GM23338 (cell line): ENCODE results near the gene NOL3. TPM values are rescaled to one million over a fixed set of nuclear protein-coding genes. Genes with fewer than 3 reads are reported as not detected.

Experiments used
- ATAC-seq: fragments of 200-7000 bp; cut with Tn5 transposase; 3 replicates; pipeline ENCODE4 v1.9.1; 2020
- DNase-seq: peaks from one replicate; pipeline ENCODE4 v3.0.0-alpha.2; 2015; ENCODE audit warnings: low spot score
- H2AFZ ChIP-seq: fragments of 200-600 bp; sonication (generic); 2 replicates; pipeline ENCODE4 v1.8.0; 2016; ENCODE audit warnings: antibody characterized with exemption, mild to moderate bottlenecking, moderate library complexity
- H3F3A ChIP-seq: fragments of 200-600 bp; sonication (generic); replicated peaks from 2 replicates; pipeline ENCODE4 v1.8.0; 2017; ENCODE audit warnings: antibody characterized with exemption, mixed run types, low read depth
- H3K27ac ChIP-seq: fragments of 200-600 bp; sonication (generic); 2 replicates; pipeline ENCODE4 v1.6.1; 2016; ENCODE audit warnings: low read depth
- H3K27me3 ChIP-seq: fragments of 200-600 bp; sonication (generic); 2 replicates; pipeline ENCODE4 v1.8.0; 2016; ENCODE audit warnings: mild to moderate bottlenecking, mixed run types, moderate library complexity; ENCODE audit not compliant: insufficient read depth
- H3K36me3 ChIP-seq: fragments of 200-600 bp; sonication (generic); 2 replicates; pipeline ENCODE4 v1.8.0; 2016; ENCODE audit warnings: mild to moderate bottlenecking; ENCODE audit not compliant: insufficient read depth
- H3K4me1 ChIP-seq: fragments of 200-600 bp; sonication (generic); 2 replicates; pipeline ENCODE4 v1.8.0; 2016; ENCODE audit warnings: mild to moderate bottlenecking, moderate library complexity; ENCODE audit not compliant: insufficient read depth
- H3K4me2 ChIP-seq: fragments of 200-600 bp; sonication (generic); 2 replicates; pipeline ENCODE4 v1.7.1; 2017; ENCODE audit warnings: mixed run types
- H3K4me3 ChIP-seq: fragments of 200-600 bp; sonication (generic); 2 replicates; pipeline ENCODE4 v1.6.1; 2016; ENCODE audit warnings: mixed run types
- H3K79me2 ChIP-seq: fragments of 200-600 bp; sonication (generic); replicated peaks from 2 replicates; pipeline ENCODE4 v1.8.0; 2017; ENCODE audit warnings: mild to moderate bottlenecking; ENCODE audit not compliant: insufficient read depth
- H3K9me2 ChIP-seq: fragments of 200-600 bp; sonication (generic); 2 replicates; pipeline ENCODE4 v1.8.0; 2017; ENCODE audit not compliant: insufficient read depth
- H4K20me1 ChIP-seq: fragments of 200-600 bp; sonication (generic); replicated peaks from 2 replicates; pipeline ENCODE4 v1.8.0; 2017; ENCODE audit warnings: mild to moderate bottlenecking; ENCODE audit not compliant: insufficient read depth
- H3K27ac Mint-ChIP-seq: 2 replicates; pipeline ENCODE4 v1.8.0; 2020; ENCODE audit warnings: inconsistent platforms, mild to moderate bottlenecking, moderate library complexity, mixed read lengths
- H3K27me3 Mint-ChIP-seq: 3 replicates; pipeline ENCODE4 v1.8.0; 2022; ENCODE audit warnings: low read depth, mild to moderate bottlenecking, moderate library complexity, mixed read lengths, inconsistent platforms; ENCODE audit not compliant: insufficient read depth, poor library complexity
- H3K36me3 Mint-ChIP-seq: 3 replicates; pipeline ENCODE4 v1.8.0; 2021; ENCODE audit warnings: low read depth, mild to moderate bottlenecking, inconsistent platforms, moderate library complexity, mixed read lengths
- H3K4me1 Mint-ChIP-seq: 3 replicates; pipeline ENCODE4 v1.8.0; 2020; ENCODE audit warnings: mild to moderate bottlenecking, inconsistent platforms, mixed read lengths
- H3K4me3 Mint-ChIP-seq: 3 replicates; pipeline ENCODE4 v1.8.0; 2021; ENCODE audit warnings: moderate library complexity, mild to moderate bottlenecking, inconsistent platforms, mixed read lengths
- H3K9me3 Mint-ChIP-seq: 3 replicates; pipeline ENCODE4 v1.8.0; 2020; ENCODE audit warnings: moderate library complexity, mild to moderate bottlenecking, inconsistent platforms, mixed read lengths
- CREB1 ChIP-seq: fragments of 250-450 bp; sonication (Bioruptor Pico); IDR thresholded peaks from 2 replicates; pipeline ENCODE4 v1.5.0; 2020; ENCODE audit warnings: low read depth, mild to moderate bottlenecking, moderate library complexity
- CTCF ChIP-seq, 2 experiments: fragments of 200-600 bp in 1 of 2; sonication (generic) in 1 of 2; conservative IDR thresholded peaks; 2 replicates each; pipeline versions ENCODE4 v1.5.1 to v1.6.1; 2016 to 2017; ENCODE audit warnings: antibody characterized with exemption in 2 of 2, low read depth in 2 of 2, mild to moderate bottlenecking in 2 of 2, moderate library complexity in 1 of 2
- EZH2 ChIP-seq: fragments of 200-600 bp; sonication (generic); IDR thresholded peaks from one replicate; pipeline ENCODE4 v1.8.0; 2017; ENCODE audit warnings: antibody characterized with exemption, mild to moderate bottlenecking, low read depth; ENCODE audit not compliant: unreplicated experiment
- EZH2phosphoT487 ChIP-seq: fragments of 200-600 bp; sonication (generic); IDR thresholded peaks from one replicate; pipeline ENCODE4 v1.8.1; 2018; ENCODE audit warnings: antibody characterized with exemption; ENCODE audit not compliant: unreplicated experiment
- JUNB ChIP-seq: IDR thresholded peaks from one replicate; pipeline ENCODE4 v1.6.1; 2016; ENCODE audit warnings: antibody characterized with exemption; ENCODE audit not compliant: unreplicated experiment
- NANOG ChIP-seq: IDR thresholded peaks from 2 replicates; pipeline ENCODE4 v1.6.1; 2016; ENCODE audit warnings: antibody characterized with exemption, borderline replicate concordance
- POLR2AphosphoS5 ChIP-seq: IDR thresholded peaks from 2 replicates; pipeline ENCODE4 v1.6.1; 2016; ENCODE audit warnings: antibody characterized with exemption, low read depth
- STAT1 ChIP-seq: IDR thresholded peaks from one replicate; pipeline ENCODE4 v1.6.1; 2016; ENCODE audit warnings: antibody characterized with exemption; ENCODE audit not compliant: unreplicated experiment
- ZNF114 ChIP-seq: fragments of 250-450 bp; sonication (Bioruptor Pico); IDR thresholded peaks from 2 replicates; pipeline ENCODE4 v1.5.0; 2020; ENCODE audit warnings: mild to moderate bottlenecking, moderate library complexity
- ZNF331 ChIP-seq: fragments of 250-450 bp; sonication (Bioruptor Pico); IDR thresholded peaks from 2 replicates; pipeline ENCODE4 v1.5.0; 2020; ENCODE audit warnings: low read depth, mild to moderate bottlenecking, moderate library complexity
- polyA plus RNA-seq: library from polyadenylated mRNA; unstranded; fragments of >200 nt; fragmentation: Nextera tagmentation; extraction: Ambion mirVana; gene quantifications from 2 replicates; pipeline ENCODE4 v1.2.1, GENCODE V29; 2016
- total RNA-seq: library from RNA; depleted of rRNA; stranded (reverse); fragments of >200 nt; shearing (Covaris generic); gene quantifications from 2 replicates; pipeline ENCODE4 v1.2.3, GENCODE V29; 2014
- TF ChIP-seq, protein P1 (sequence below): IDR thresholded peaks from one replicate; pipeline ENCODE4 v1.6.1; 2018; ENCODE audit warnings: antibody characterized with exemption; ENCODE audit not compliant: unreplicated experiment

The NOL3 gene
- total and polyA plus RNA-seq, 2 experiments from 2014 or later, result 3.3 to 4.0 TPM

- peaks cover 4% of the 10 kb centered on the region; the same call in 1 of the 2 replicates for H4K20me1 ChIP-seq
- H3F3A ChIP-seq, result peaks cover 10% of the 10 kb centered on the region; the same call in 1 of the 2 replicates
- H3K4me1 ChIP-seq, result peaks cover 17% of the 10 kb centered on the region
- H3K36me3 Mint-ChIP-seq, result peaks cover 3% of the 10 kb centered on the region; the same call in 2 of the 3 replicates
- H3K4me1 Mint-ChIP-seq, result peaks cover 12% of the 10 kb centered on the region
- 0 out of 3 replicates have a peak overlapping the region, but pooled peaks have one; percentile 70 for H3K4me3 Mint-ChIP-seq
- no peaks in the 10 kb centered on the region; the same call in 2 of the 3 replicates for H3K9me3 Mint-ChIP-seq
- H3K4me2 ChIP-seq, result no peak overlapping the region
- H3K36me3 ChIP-seq, result no peaks in the 10 kb centered on the region
- no peak overlapping the region for H3K27ac ChIP-seq
- H3K4me3 ChIP-seq, result no peak overlapping the region
- TF ChIP-seq CTCF (conservative IDR thresholded peaks at IDR 0.05; ENCODE audit: low read depth in 2 of 2) (peak; percentile 22 to 62; a peak in 2 of 4 replicates), STAT1 (no peak)
- ATAC-seq (no peak; the same call in 2 of the 3 replicates), DNase-seq (no peak)
- no peak overlapping the region for H2AFZ ChIP-seq
- no peaks in the 10 kb centered on the region for H3K9me2 ChIP-seq
- peaks cover 10% of the 10 kb centered on the region for H3K79me2 ChIP-seq
- H3K27me3 ChIP-seq, result peaks cover 39% of the 10 kb centered on the region
- no peak overlapping the region for H3K27ac Mint-ChIP-seq
- H3K27me3 Mint-ChIP-seq, result peaks cover 45% of the 10 kb centered on the region
Observed at GRCh38 chr16:67179421-67180080, 9.2 kb downstream of the NOL3 start.

DNA sequence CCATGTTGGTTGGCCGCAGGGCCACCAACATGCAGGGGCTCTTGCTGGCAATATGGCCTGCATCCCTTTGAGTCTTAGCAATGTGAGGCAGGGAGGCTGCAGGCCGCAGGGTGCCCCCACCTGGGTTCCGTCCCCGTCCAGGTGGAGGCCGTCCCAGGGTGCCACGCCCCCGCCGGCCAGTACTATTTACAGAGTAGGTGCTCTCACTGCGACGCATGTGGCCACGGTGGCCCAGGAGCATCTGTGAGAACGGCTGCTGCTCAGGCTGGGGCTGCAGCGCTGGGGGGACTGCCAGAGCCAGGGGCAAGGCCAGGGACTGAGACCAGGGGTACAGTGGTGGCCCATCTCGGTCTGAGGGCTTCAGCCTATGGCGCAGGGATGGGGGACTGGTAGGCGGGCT is 9.8 kb downstream of the NOL3 start:
- Histone ChIP-seq H3K4me2 (no peak overlapping the region), H3K4me3 (no peak overlapping the region), H4K20me1 (peaks cover 4% of the 10 kb centered on the region; the same call in 1 of the 2 replicates), H3K9me2 (no peaks in the 10 kb centered on the region), H3K27me3 (peaks cover 39% of the 10 kb centered on the region), H3K79me2 (peaks cover 10% of the 10 kb centered on the region), H3K36me3 (no peaks in the 10 kb centered on the region), H3K4me1 (peaks cover 19% of the 10 kb centered on the region), H3K27ac (no peak overlapping the region), H3F3A (peaks cover 7% of the 10 kb centered on the region; the same call in 1 of the 2 replicates), H2AFZ (no peak overlapping the region)
- Mint-ChIP-seq H3K36me3 (peaks cover 3% of the 10 kb centered on the region; the same call in 2 of the 3 replicates), H3K27me3 (peaks cover 45% of the 10 kb centered on the region), H3K27ac (no peak overlapping the region), H3K9me3 (no peaks in the 10 kb centered on the region; the same call in 1 of the 3 replicates), H3K4me1 (peaks cover 15% of the 10 kb centered on the region), H3K4me3 (no peak overlapping the region)
- ATAC-seq (no peak), DNase-seq (no peak)
- TF ChIP-seq, protein P1, sequence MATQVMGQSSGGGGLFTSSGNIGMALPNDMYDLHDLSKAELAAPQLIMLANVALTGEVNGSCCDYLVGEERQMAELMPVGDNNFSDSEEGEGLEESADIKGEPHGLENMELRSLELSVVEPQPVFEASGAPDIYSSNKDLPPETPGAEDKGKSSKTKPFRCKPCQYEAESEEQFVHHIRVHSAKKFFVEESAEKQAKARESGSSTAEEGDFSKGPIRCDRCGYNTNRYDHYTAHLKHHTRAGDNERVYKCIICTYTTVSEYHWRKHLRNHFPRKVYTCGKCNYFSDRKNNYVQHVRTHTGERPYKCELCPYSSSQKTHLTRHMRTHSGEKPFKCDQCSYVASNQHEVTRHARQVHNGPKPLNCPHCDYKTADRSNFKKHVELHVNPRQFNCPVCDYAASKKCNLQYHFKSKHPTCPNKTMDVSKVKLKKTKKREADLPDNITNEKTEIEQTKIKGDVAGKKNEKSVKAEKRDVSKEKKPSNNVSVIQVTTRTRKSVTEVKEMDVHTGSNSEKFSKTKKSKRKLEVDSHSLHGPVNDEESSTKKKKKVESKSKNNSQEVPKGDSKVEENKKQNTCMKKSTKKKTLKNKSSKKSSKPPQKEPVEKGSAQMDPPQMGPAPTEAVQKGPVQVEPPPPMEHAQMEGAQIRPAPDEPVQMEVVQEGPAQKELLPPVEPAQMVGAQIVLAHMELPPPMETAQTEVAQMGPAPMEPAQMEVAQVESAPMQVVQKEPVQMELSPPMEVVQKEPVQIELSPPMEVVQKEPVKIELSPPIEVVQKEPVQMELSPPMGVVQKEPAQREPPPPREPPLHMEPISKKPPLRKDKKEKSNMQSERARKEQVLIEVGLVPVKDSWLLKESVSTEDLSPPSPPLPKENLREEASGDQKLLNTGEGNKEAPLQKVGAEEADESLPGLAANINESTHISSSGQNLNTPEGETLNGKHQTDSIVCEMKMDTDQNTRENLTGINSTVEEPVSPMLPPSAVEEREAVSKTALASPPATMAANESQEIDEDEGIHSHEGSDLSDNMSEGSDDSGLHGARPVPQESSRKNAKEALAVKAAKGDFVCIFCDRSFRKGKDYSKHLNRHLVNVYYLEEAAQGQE, result no peak
- TF ChIP-seq EZH2phosphoT487 (no peak), POLR2AphosphoS5 (no peak), STAT1 (no peak), ZNF331 (CRISPR knock-in tag) (no peak), CREB1 (CRISPR knock-in tag) (no peak), JUNB (no peak), EZH2 (no peak), NANOG (no peak), ZNF114 (CRISPR knock-in tag) (no peak)
